Body of pancreas (tissue), 4 donors: Measurements from ENCODE around the gene LDLRAD4.

ENCODE experiments used
- CTCF ChIP-seq, 7 experiments: fragments of 450-650 bp in 4 of 7; fragments of 200-600 bp in 3 of 7; sonication (generic) in 3 of 7; IDR thresholded peaks; one replicate each; pipeline ENCODE4 v1.5.1; 2016 to 2019; ENCODE audit warnings: antibody characterized with exemption in 7 of 7
- POLR2A ChIP-seq, 3 donors: fragments of 450-650 bp; IDR thresholded peaks; one replicate each; pipeline ENCODE4 v1.6.1; 2016; ENCODE audit warnings: antibody characterized with exemption in 3 of 3, mild to moderate bottlenecking in 2 of 3

DNA sequence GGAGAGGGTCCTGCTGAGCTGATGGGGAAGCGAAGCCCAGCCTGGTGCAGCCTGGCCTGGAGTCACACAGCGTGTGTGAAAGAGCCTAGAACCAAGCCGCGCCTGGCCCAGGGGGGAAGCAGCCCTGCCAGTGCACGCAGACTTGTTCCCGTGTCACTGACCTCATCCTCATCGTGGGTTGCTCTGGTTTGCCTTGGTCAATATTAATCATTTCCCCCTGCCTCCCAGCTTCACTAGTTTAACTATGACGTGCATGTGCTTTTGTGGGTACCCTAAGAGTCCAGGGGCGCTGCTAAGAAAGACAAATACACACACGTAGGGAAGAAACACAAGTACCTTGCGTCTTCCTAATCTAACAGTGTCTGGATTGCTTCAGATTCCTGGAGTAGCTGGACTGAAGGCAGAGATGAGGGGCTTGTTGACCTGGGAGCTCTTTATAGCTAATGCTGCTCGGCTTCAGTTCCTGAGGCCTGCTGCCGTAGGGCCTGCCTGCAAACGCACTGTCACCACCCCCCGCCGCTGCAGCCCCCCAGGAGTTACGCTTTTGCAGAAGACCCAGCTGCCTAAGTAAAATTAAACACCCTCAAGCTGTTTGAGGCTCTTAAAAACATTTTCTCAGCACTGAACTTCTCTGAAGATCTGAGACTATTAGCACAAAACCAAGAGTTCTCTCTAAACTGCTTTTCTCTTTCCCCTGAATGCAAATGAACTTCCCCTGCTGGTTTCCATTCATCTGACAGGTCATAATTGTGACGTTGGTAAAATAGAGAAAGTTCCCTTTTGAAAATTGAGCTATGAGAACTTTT is 348.6 kb downstream of the LDLRAD4 start:
- peak in 1 of 3 donors; percentile 30 for TF ChIP-seq POLR2A (IDR thresholded peaks at IDR 0.05)
- no peak for TF ChIP-seq CTCF (IDR thresholded peaks at IDR 0.05)
